SKM-1 (cell line): ENCODE measurements around the gene HOXA5.

Source experiments
- DNase-seq: peaks from one replicate; lab custom pipeline; 2025; ENCODE audit not compliant: unreplicated experiment; lab: John Stamatoyannopoulos, UW

Gene HOXA5

DNA sequence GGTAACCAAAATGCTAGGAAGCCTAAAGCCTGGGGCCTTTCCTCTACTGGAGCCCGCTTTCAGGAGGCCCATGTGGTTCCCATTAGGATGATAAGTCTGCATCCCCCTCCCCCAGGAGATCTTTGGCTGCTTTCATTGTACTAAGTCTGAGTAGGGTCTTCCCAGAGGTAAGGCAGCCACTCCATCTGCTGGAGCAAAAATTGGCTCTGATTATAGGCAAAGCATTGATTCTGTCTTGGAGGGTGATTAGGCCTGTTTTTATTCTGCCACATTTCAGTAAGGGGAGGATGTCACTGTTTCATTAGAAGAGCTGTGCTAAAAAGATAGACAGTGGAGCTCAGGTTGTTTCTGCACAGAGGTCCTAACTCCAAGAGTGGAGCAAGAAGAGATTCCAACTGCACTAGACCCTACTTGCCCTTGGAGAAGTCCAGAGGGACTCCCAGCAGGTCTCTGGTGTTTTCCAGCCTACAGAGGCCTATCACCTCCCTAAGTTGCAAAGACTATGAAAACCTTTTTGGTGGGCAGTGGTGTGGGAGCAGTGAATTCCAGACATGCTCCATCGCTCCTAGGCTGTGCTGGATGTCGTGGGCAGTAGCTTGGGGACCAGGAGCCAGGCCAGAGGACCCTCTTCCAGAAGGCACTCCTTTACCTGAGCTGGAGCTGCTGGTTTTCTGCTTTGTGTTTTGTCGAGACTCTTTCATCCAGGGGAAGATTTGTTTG is 33.9 kb downstream of the HOXA5 start:
- no peak for DNase-seq

GRCh38 chr7:27108390-27109127 is 34.9 kb downstream of the HOXA5 start:
- DNase-seq, result no peak

- DNase-seq, result no peak
These were observed 35.8 kb downstream of the HOXA5 start for GRCh38 chr7:27107391-27108381.

DNA sequence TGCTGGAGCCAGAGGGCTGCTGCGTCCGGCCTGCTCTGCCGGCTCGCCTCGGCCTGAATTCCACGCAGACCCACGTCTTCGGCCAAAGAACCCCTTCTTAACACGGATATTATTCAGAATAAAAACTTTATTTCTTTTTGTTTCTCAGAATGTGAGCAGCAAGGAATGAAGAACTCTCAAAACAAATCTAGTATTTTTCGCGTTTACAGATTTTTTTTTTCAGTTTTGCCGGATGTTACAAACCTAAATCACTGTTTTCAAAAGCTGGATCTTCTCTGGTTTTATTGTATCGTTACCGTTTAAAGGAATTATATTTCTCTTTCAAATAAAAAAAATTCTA is 36.6 kb downstream of the HOXA5 start:
- no peak for DNase-seq

DNA sequence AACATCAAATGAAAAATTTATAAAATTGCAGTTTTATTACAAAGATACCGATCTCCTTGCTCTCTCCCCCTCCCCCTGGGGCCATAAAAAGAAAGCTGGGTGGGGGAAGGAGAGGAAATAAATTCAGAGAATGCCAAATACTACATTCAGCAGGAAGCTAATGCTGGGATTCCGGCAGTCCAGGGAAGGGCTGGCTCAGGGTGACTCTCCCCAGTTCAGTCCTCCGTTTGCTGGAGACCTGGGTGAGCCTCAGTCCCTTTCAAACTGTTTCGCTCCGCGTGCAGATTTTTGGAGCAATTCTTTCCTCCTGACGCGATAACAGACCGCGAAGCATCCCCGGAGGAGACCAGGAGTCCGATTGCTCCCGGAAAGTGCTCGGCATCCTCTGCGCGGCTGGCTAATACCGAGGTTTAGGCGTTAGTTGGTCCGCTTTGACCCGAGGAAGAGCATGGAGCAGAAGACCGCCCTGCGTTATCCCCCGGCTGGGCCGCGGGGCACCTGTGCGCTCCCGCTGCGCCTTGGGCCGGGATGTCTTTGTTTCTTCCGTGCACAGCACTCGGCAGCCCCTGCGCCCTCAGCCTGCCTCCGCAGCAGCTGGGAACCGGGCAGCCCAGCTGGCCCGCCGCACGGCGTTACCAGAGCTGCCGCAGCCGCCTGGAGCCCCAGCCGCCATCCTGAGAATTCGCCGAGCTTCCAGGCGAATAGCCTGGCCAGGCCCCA is 37.1 kb downstream of the HOXA5 start:
- no peak for DNase-seq

GRCh38 chr7:27105301-27106031 is 38.0 kb downstream of the HOXA5 start:
- DNase-seq, result no peak

- no peak for DNase-seq
These were observed 39.0 kb downstream of the HOXA5 start for GRCh38 chr7:27104341-27105058.

- DNase-seq, result no peak
These were observed 39.8 kb downstream of the HOXA5 start for GRCh38 chr7:27103489-27104226.

DNA sequence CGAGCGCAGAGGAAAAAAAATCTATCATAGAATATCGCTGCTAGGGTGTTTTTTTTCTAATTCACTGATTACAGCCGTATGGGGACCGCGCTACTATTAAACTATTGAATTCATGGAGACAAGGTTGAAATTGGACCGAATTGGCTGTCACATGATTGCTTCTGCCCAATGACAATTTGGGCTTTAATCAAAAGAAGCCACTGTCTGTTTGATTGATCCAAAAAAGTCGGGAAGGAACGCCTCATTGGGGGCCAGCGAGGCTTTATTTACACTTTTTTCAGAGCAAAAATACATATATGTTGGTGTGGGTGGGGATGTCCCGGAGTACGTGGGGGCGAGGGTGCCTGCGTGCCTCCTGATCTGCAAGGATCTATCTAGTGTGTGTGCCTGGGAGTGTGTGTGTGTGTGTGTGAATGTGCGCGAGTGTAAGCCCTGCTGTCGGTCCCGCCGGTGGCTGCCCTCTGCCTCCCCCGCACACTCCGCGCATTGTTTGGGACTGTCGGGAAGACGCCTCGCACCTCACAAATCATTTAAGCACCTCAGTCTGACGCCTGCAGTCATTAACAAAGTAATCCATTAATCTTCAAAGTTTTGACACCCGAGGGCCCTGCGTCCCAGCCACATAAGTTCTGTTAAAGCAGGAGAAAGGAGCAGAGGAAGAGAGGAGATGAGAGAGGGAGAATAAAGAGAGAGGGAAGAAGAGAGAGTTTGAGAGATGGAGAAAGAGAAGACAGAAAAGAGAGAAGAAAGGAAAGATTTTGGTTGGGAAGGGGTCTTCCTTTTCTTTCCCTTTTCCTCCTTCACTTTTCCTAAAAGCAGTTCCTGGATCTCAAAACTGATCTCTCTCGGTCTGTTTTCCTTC is 40.7 kb downstream of the HOXA5 start, which contains the start of gene HOXA2:
Gene HOXA2, minus strand, starts transcription at position 103 of the 862 bp plus-strand sequence. CDS start 183 bp downstream, outside the sequence.
- DNase-seq, result no peak

DNA sequence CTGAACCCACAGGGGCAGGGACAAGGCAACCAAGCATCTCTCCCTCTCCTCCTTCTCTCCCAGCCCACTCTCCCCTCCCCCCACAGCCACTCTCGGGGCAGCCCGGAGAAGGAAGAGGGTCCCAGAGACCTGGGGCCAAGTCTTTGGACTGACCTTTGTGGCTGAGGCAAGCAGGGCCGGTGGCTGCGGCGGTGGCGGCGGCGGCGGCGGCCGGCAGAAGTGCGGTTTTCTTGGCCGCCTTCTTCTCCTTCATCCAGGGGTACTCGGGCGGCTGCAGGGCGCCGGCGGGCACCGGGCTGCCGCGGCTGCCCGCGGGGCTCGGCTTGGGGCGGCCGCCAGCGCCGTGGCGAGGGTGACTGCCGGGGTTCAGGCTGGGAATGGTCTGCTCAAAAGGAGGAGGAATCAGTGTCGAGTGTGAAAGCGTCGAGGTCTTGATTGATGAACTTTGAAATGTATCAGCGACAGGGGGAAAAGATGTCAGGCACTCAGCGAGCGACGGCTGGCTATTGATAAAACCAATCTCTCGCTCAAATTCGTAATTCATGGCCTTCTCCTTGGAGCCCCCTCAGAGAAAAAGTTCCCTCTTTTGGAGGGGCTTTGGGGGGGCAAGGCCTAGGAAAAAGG is 41.4 kb downstream of the HOXA5 start:
- no peak for DNase-seq

- no peak for DNase-seq
These were observed 42.1 kb downstream of the HOXA5 start for GRCh38 chr7:27101171-27101956.

DNA sequence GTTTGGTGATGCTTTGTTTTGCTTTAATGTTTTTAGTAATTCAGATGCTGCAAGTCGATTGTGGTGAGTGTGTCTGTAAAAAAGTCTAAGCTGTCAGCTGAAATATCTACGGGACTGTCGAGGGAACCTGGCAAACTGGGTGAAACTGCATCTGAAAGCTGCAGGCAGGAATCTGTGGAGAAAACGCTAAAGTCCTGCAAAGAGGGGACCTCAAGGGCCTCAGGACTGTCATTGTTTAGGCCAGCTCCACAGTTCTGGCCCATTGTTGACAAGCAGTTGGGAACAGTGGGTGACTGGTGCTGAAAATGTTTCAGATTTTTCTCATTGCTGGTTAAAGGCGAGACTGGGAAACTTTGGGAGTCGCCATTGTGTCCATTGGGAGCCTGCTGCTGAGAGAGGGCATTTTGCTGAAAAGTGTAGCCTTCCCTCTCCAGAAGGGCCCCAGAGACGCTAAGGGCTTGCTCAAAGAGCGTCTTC is 42.7 kb downstream of the HOXA5 start:
- DNase-seq, result no peak

GRCh38 chr7:27099453-27100370 is 43.8 kb downstream of the HOXA5 start:
- no peak for DNase-seq

DNA sequence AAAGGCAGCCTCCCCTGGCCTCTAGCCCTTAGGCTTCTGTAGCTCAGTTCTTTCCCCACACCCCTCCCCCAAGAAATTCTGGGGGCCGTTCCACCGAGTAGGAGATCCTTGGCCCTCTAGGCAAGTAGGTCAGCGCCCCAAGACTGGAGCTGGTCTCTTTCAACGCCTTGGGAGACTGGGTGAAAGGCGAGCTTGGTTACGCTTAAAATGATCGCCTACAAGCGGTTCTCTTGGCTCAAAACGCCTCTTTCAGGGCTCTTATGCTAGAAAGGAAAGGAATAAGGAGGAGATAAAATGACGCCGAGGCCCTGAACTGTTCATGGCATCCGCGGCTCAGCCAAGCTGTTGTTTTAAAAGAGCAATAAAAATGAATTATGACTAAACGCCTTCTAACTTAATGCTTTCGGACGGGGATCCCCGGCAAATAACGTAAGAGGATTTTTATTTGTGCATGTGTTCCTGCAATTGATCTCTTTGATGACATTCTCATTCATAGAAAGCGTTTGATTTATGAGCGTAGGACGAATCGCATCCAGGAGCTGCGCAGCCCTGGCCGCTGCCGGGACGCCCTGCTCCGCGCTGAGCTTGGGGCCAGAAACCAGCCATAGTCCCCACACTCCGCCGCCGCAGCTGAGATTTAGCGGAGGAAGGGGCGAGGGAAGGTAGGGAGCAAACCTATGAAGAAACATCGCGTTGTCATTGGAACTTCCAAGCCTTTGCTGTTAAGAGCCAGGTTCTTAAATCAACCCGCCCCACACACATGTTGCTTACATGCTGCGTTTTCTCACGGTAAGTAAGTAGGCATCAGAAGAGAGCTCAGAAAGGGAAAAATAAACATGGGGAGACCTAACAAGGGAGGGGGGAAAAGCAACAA is 44.7 kb downstream of the HOXA5 start:
- no peak for DNase-seq
